ENCODE data around the gene PLEKHG7.
A peak's percentile ranks its signal among the peaks of the same experiment; 100 is the strongest.

- TF ChIP-seq CTCF (IDR thresholded peaks at IDR 0.05) (peak in 9 of 12 donors; percentile 12 to 46 (median 32)), POLR2A (IDR thresholded peaks at IDR 0.05) (no peak)
Observed at GRCh38 chr12:92717202-92717601, 14.4 kb downstream of the PLEKHG7 start.
